Activated CD4-positive, alpha-beta memory T cell treated with anti-CD3 and anti-CD28 coated beads, Interleukin-2, amount 10 ng/mL, durations not matched to agents 7 days and 5 days (primary cell): Measurements from ENCODE around the gene RMRP. TPM values are rescaled to one million over a fixed set of nuclear protein-coding genes. Genes with fewer than 3 reads are reported as not detected.

Experiments
- CTCF ChIA-PET: fragments of 350-600 bp; sonication (Branson Sonifier 250); formaldehyde crosslinking; loops from one replicate; lab custom pipeline; 2021; ENCODE audit warnings: antibody characterized with exemption, inconsistent platforms; lab: Charles Lee
- POLR2A ChIA-PET: fragments of 350-600 bp; sonication (Branson Sonifier 250); formaldehyde crosslinking; loops from one replicate; lab custom pipeline; 2021; ENCODE audit warnings: antibody characterized with exemption; lab: Charles Lee
- DNase-seq: peaks from one replicate; pipeline ENCODE4 v3.0.0-alpha.2; 2020
- H3K27ac Mint-ChIP-seq: one replicate; pipeline ENCODE4 v1.8.0; 2021; ENCODE audit warnings: mild to moderate bottlenecking, mixed read lengths
- H3K27me3 Mint-ChIP-seq: one replicate; pipeline ENCODE4 v1.8.0; 2021; ENCODE audit warnings: mixed read lengths
- H3K36me3 Mint-ChIP-seq: one replicate; pipeline ENCODE4 v1.8.0; 2021; ENCODE audit warnings: low read depth, mixed read lengths
- H3K4me1 Mint-ChIP-seq: one replicate; pipeline ENCODE4 v1.8.0; 2021; ENCODE audit warnings: mixed read lengths
- H3K4me3 Mint-ChIP-seq: one replicate; pipeline ENCODE4 v1.8.0; 2021; ENCODE audit warnings: mild to moderate bottlenecking, mixed read lengths
- H3K9me3 Mint-ChIP-seq: one replicate; pipeline ENCODE4 v1.8.0; 2021; ENCODE audit warnings: mixed read lengths
- total RNA-seq, 2 experiments: library from RNA; stranded (reverse); gene quantifications; one replicate each; pipeline ENCODE4 v1.2.3, GENCODE V29; 2021

RMRP gene
- total RNA-seq, 2 experiments from 2014 or later, result 9,885 to 10,678 TPM

- Mint-ChIP-seq H3K4me1 (peaks cover 21% of the 10 kb centered on the region), H3K9me3 (no peaks in the 10 kb centered on the region), H3K4me3 (no peak overlapping the region), H3K36me3 (no peaks in the 10 kb centered on the region), H3K27ac (no peak overlapping the region), H3K27me3 (no peaks in the 10 kb centered on the region)
- DNase-seq, result no peak
- POLR2A ChIA-PET, result interaction anchor here (1.1 kb wide), 1 partner anchor 39 kb away, joined by 3 read pairs; no protein-coding TSS in a partner anchor
- CTCF ChIA-PET, result interaction anchor here (0.9 to 2.3 kb wide), 4 partner anchors 10 to 39 kb away, joined by 3 to 21 read pairs (median 4); partner anchors contain the start of genes CCDC107 and RMRP
Observed at GRCh38 chr9:35686222-35687203, 28.7 kb upstream of the RMRP start.

GRCh38 chr9:35685506-35685905, 27.7 kb upstream of the RMRP start:
- no peaks in the 10 kb centered on the region for H3K9me3 Mint-ChIP-seq
- no peaks in the 10 kb centered on the region for H3K36me3 Mint-ChIP-seq
- H3K27me3 Mint-ChIP-seq, result no peaks in the 10 kb centered on the region
- ChIA-PET POLR2A (interaction anchor here (1.1 kb wide), 1 partner anchor 38 kb away, joined by 3 read pairs; no protein-coding TSS in a partner anchor), CTCF (interaction anchor here (2.5 kb wide), 1 partner anchor 12 kb away, joined by 15 read pairs; no protein-coding TSS in a partner anchor)
- H3K4me1 Mint-ChIP-seq, result peaks cover 12% of the 10 kb centered on the region
- no peak overlapping the region for H3K4me3 Mint-ChIP-seq
- no peak for DNase-seq
- no peak overlapping the region for H3K27ac Mint-ChIP-seq

- Mint-ChIP-seq H3K4me1 (peaks cover 10% of the 10 kb centered on the region), H3K36me3 (no peaks in the 10 kb centered on the region), H3K4me3 (no peak overlapping the region), H3K27ac (no peak overlapping the region), H3K27me3 (no peaks in the 10 kb centered on the region), H3K9me3 (no peaks in the 10 kb centered on the region)
- ChIA-PET POLR2A (interaction anchor here (2.0 kb wide), 1 partner anchor 46 kb away, joined by 6 read pairs; no protein-coding TSS in a partner anchor), CTCF (interaction anchor here (2.5 kb wide), 1 partner anchor 12 kb away, joined by 15 read pairs; no protein-coding TSS in a partner anchor)
- no peak for DNase-seq
Observed at GRCh38 chr9:35684921-35685320, 27.1 kb upstream of the RMRP start.

- H3K27ac Mint-ChIP-seq, result no peak overlapping the region
Observed at GRCh38 chr9:35683323-35683722, 25.5 kb upstream of the RMRP start.

GRCh38 chr9:35682520-35683315, 24.9 kb upstream of the RMRP start:
- Mint-ChIP-seq H3K4me3 (no peak overlapping the region), H3K4me1 (peaks cover 1% of the 10 kb centered on the region), H3K27me3 (no peaks in the 10 kb centered on the region), H3K27ac (no peak overlapping the region), H3K9me3 (no peaks in the 10 kb centered on the region), H3K36me3 (no peaks in the 10 kb centered on the region)
- ChIA-PET POLR2A (interaction anchor here (2.0 kb wide), 1 partner anchor 48 kb away, joined by 6 read pairs; no protein-coding TSS in a partner anchor), CTCF (interaction anchor here (0.6 to 2.5 kb wide), 2 partner anchors 12 to 15 kb away, joined by 4 to 15 read pairs; no protein-coding TSS in a partner anchor)
- no peak for DNase-seq

More at GRCh38 chr9:35683323-35683722, 25.5 kb upstream of the RMRP start:
- H3K4me3 Mint-ChIP-seq, result no peak overlapping the region
- no peaks in the 10 kb centered on the region for H3K27me3 Mint-ChIP-seq
- H3K4me1 Mint-ChIP-seq, result peaks cover 1% of the 10 kb centered on the region
- no peak for DNase-seq
- H3K9me3 Mint-ChIP-seq, result no peaks in the 10 kb centered on the region
- H3K36me3 Mint-ChIP-seq, result no peaks in the 10 kb centered on the region
- ChIA-PET CTCF (interaction anchor here (1.4 to 2.5 kb wide), 2 partner anchors 14 to 26 kb away, joined by 5 to 15 read pairs; partner anchors contain the start of genes CCDC107 and RMRP), POLR2A (interaction anchor here (2.0 kb wide), 1 partner anchor 48 kb away, joined by 6 read pairs; no protein-coding TSS in a partner anchor)

GRCh38 chr9:35682051-35682450, 24.2 kb upstream of the RMRP start:
- Mint-ChIP-seq H3K27me3 (peaks cover 4% of the 10 kb centered on the region), H3K4me3 (no peak overlapping the region), H3K36me3 (no peaks in the 10 kb centered on the region), H3K27ac (no peak overlapping the region), H3K4me1 (no peaks in the 10 kb centered on the region), H3K9me3 (no peaks in the 10 kb centered on the region)
- DNase-seq, result no peak
- CTCF ChIA-PET, result interaction anchor here (0.6 kb wide), 1 partner anchor 13 kb away, joined by 4 read pairs; no protein-coding TSS in a partner anchor
- POLR2A ChIA-PET, result no interaction called here

- Mint-ChIP-seq H3K9me3 (no peaks in the 10 kb centered on the region), H3K4me3 (no peak overlapping the region), H3K36me3 (no peaks in the 10 kb centered on the region), H3K27ac (no peak overlapping the region), H3K4me1 (peaks cover under 1% of the 10 kb centered on the region), H3K27me3 (peaks cover 6% of the 10 kb centered on the region)
- ChIA-PET CTCF (no interaction called here), POLR2A (no interaction called here)
- DNase-seq, result no peak
Observed at GRCh38 chr9:35681341-35682002, 23.7 kb upstream of the RMRP start.

GRCh38 chr9:35680331-35681105, 22.7 kb upstream of the RMRP start:
- CTCF ChIA-PET, result interaction anchor here (1.5 kb wide), 1 partner anchor 16 kb away, joined by 6 read pairs; no protein-coding TSS in a partner anchor
- Mint-ChIP-seq H3K4me3 (no peak overlapping the region), H3K36me3 (no peaks in the 10 kb centered on the region), H3K27me3 (peaks cover 10% of the 10 kb centered on the region), H3K4me1 (peaks cover 4% of the 10 kb centered on the region), H3K27ac (no peak overlapping the region), H3K9me3 (no peaks in the 10 kb centered on the region)
- POLR2A ChIA-PET, result interaction anchor here (1.0 kb wide), 1 partner anchor 52 kb away, joined by 3 read pairs; the partner anchor contains the start of genes CREB3 and TLN1
- DNase-seq, result no peak

GRCh38 chr9:35679766-35680330, 22.0 kb upstream of the RMRP start:
- Mint-ChIP-seq H3K36me3 (no peaks in the 10 kb centered on the region), H3K27ac (no peak overlapping the region), H3K4me3 (no peak overlapping the region), H3K4me1 (peaks cover 5% of the 10 kb centered on the region), H3K9me3 (no peaks in the 10 kb centered on the region), H3K27me3 (peaks cover 15% of the 10 kb centered on the region)
- ChIA-PET POLR2A (interaction anchor here (1.0 to 1.2 kb wide), 2 partner anchors 10 to 52 kb away, joined by 3 read pairs; partner anchors contain the start of genes CREB3 and TLN1), CTCF (interaction anchor here (1.5 kb wide), 1 partner anchor 16 kb away, joined by 6 read pairs; no protein-coding TSS in a partner anchor)
- DNase-seq, result no peak

- Mint-ChIP-seq H3K27me3 (peaks cover 22% of the 10 kb centered on the region), H3K9me3 (no peaks in the 10 kb centered on the region), H3K4me1 (peaks cover 10% of the 10 kb centered on the region), H3K27ac (no peak overlapping the region), H3K36me3 (no peaks in the 10 kb centered on the region), H3K4me3 (no peak overlapping the region)
- POLR2A ChIA-PET, result interaction anchor here (1.2 kb wide), 1 partner anchor 11 kb away, joined by 3 read pairs; no protein-coding TSS in a partner anchor
- DNase-seq, result no peak
- CTCF ChIA-PET, result interaction anchor here (1.5 kb wide), 1 partner anchor 17 kb away, joined by 6 read pairs; no protein-coding TSS in a partner anchor
Observed at GRCh38 chr9:35679091-35679490, 21.3 kb upstream of the RMRP start.
